ENCODE data around the gene MARCHF5.
A peak's percentile ranks its signal among the peaks of the same experiment; 100 is the strongest.

The MARCHF5 gene

DNA sequence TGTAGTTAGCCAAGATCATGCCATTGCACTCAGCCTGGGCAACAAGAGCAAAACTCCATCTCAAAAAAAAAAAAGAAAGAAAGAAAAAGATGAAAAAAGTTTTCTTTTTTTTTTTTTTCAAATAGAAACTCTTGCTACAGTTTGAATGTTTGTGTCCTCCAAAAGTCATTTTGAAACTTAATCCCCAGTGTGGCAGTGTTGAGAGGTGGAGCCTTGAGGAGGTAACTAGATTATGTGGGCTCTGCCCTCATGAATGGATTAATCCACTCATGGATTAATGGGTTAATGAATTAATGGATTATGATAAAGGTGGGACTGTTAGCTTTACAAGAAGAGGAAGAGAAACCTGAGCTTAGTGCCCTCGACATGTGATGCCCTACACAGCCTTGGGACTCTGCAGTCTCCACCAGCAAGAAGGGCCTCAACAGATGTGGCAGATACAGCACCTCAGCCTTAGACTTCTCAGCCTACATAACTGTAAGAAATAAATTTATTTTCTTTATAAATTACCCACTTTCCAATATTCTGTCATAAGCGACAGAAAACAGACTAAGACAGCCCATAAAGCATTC is 25.2 kb upstream of the MARCHF5 start:
- H3K4me3 ChIP-seq = no peak overlapping the region
- no peak for DNase-seq (ENCODE audit: low read depth, low spot score)
- TF ChIP-seq EZH2 (IDR thresholded peaks at IDR 0.05) = no peak
- TF ChIP-seq POLR2AphosphoS5 (IDR thresholded peaks at IDR 0.05; ENCODE audit: borderline replicate concordance, low read depth, low read length) = no peak
- no peak for TF ChIP-seq FOXP2 (optimal IDR thresholded peaks at IDR 0.05; ENCODE audit: control extremely low read depth, extremely low read length, insufficient read depth)
- no peak overlapping the region for H3K9ac ChIP-seq (ENCODE audit: insufficient read length)
- H3K27ac ChIP-seq = no peak overlapping the region
- H3K36me3 ChIP-seq (ENCODE audit: insufficient read depth, low read length) = no peaks in the 10 kb centered on the region
- no peaks in the 10 kb centered on the region for H3K9me3 ChIP-seq (ENCODE audit: low read depth, low read length)

DNA sequence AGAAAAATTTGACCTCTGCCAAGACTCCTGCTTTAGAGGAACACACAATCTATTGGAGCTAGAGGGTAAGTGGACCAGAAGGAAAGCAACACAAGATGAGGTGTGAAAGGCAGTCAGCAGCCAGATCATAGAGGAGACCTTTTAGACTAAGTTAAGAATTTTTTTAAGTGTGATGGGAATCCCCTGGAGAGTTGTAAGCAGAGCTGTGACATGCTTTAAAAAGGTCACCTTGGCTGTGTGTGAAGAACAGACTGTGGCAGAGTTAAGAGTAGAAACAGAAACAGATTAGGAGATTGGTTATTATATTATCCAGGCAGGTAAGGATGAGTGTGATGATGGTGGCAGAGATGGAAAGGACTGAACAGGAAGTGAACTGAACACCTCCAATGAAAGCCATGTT is 23.6 kb upstream of the MARCHF5 start:
- TF ChIP-seq POLR2AphosphoS5 (IDR thresholded peaks at IDR 0.05; ENCODE audit: borderline replicate concordance, low read depth, low read length) (no peak), FOXP2 (optimal IDR thresholded peaks at IDR 0.05; ENCODE audit: control extremely low read depth, extremely low read length, insufficient read depth) (no peak), EZH2 (IDR thresholded peaks at IDR 0.05) (no peak)
- H3K9me3 ChIP-seq (ENCODE audit: low read depth, low read length) = no peaks in the 10 kb centered on the region

DNA sequence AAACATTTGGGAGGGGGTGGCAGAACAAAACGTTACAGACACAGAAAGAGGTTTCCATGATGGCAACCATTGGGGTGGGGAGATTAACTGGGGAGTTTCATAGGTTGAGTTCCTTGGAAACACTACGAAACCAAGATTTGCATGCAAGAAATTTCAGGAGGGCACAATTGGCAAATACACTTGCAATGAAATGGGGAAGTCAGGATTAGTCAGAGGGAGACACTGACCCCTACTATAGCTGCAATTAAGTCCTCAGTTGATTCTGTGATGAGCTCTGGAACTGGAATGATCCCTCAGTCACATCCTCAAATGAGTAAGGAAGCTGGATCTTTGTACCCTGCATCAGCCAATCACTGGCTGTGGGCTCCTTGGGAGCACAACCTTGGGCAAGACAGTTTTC is 22.2 kb upstream of the MARCHF5 start:
- DNase-seq (ENCODE audit: low read depth, low spot score) = no peak
- no peak for TF ChIP-seq POLR2AphosphoS5 (IDR thresholded peaks at IDR 0.05; ENCODE audit: borderline replicate concordance, low read depth, low read length)
- no peak for TF ChIP-seq EZH2 (IDR thresholded peaks at IDR 0.05)
- no peak for TF ChIP-seq FOXP2 (optimal IDR thresholded peaks at IDR 0.05; ENCODE audit: control extremely low read depth, extremely low read length, insufficient read depth)
- Histone ChIP-seq H3K36me3 (ENCODE audit: insufficient read depth, low read length) (no peaks in the 10 kb centered on the region), H3K9ac (ENCODE audit: insufficient read length) (no peak overlapping the region), H3K27ac (no peak overlapping the region), H3K9me3 (ENCODE audit: low read depth, low read length) (no peaks in the 10 kb centered on the region), H3K4me3 (no peak overlapping the region)

More for the DNA sequence above, 23.6 kb upstream of the MARCHF5 start:
- Histone ChIP-seq H3K27ac (no peak overlapping the region), H3K9ac (ENCODE audit: insufficient read length) (no peak overlapping the region), H3K36me3 (ENCODE audit: insufficient read depth, low read length) (no peaks in the 10 kb centered on the region), H3K4me3 (no peak overlapping the region)
- no peak for DNase-seq (ENCODE audit: low read depth, low spot score)

DNA sequence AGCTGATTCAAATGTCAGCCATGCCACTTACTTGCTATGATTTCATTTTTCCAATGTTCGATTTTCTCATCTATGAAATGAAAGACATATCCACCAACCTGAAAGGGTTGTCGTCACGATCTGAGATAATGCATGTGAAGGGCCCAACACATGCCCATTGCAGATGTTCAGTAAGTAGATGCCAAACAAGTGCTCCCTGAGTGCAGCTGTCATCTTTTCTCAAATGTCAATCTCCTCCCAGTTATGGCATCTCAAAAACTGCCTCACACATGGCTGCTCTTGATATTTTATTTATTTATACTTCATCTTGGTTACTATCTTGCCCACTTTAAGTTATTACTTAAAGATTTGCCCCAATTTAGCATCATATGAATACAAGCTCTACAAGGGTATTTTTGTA is 16.9 kb upstream of the MARCHF5 start:
- H3K9me3 ChIP-seq (ENCODE audit: low read depth, low read length) = no peaks in the 10 kb centered on the region
- no peak overlapping the region for H3K9ac ChIP-seq (ENCODE audit: insufficient read length)
- no peak overlapping the region for H3K4me3 ChIP-seq
- DNase-seq (ENCODE audit: low read depth, low spot score) = no peak
- H3K27ac ChIP-seq = no peak overlapping the region
- TF ChIP-seq POLR2AphosphoS5 (IDR thresholded peaks at IDR 0.05; ENCODE audit: borderline replicate concordance, low read depth, low read length) (no peak), FOXP2 (optimal IDR thresholded peaks at IDR 0.05; ENCODE audit: control extremely low read depth, extremely low read length, insufficient read depth) (no peak), EZH2 (IDR thresholded peaks at IDR 0.05) (no peak)
- no peaks in the 10 kb centered on the region for H3K36me3 ChIP-seq (ENCODE audit: insufficient read depth, low read length)

DNA sequence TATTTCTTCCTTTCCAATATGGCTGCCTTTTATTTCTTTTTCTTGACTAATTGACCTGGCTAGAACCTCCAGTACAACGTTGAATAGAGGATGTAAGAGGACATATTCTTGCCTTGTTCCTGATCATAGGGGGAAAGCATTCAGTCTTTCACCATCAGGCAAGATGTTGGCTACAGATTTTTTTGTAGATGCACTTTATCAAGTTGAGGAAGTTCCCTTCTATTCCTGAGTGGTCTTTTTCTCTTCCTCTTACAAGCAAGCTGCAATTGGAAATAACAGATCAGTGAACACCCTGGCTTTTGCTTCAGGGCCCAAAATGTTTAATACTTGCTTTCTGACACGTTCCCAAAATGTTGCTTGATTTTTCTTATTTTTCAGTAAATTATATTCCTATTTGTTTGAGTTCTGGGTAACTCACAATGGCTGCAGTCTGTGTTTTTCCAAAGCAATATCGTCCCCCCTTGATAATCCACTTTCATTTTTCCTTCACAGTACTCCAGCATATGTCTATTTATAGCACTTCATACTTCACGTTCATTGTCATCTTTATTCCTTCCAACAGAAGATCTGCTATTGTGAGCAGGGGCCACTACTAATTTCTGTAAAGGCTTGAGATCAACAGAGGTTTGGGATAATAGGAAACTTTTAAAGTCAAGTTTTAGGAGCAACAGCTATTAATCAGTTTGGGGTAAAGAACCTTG is 11.8 kb upstream of the MARCHF5 start:
- Histone ChIP-seq H3K9ac (ENCODE audit: insufficient read length) (no peak overlapping the region), H3K36me3 (ENCODE audit: insufficient read depth, low read length) (no peaks in the 10 kb centered on the region), H3K9me3 (ENCODE audit: low read depth, low read length) (no peaks in the 10 kb centered on the region), H3K4me3 (no peak overlapping the region), H3K27ac (no peak overlapping the region)
- no peak for DNase-seq (ENCODE audit: low read depth, low spot score)
- TF ChIP-seq FOXP2 (optimal IDR thresholded peaks at IDR 0.05; ENCODE audit: control extremely low read depth, extremely low read length, insufficient read depth) (no peak), POLR2AphosphoS5 (IDR thresholded peaks at IDR 0.05; ENCODE audit: borderline replicate concordance, low read depth, low read length) (no peak), EZH2 (IDR thresholded peaks at IDR 0.05) (no peak)

DNA sequence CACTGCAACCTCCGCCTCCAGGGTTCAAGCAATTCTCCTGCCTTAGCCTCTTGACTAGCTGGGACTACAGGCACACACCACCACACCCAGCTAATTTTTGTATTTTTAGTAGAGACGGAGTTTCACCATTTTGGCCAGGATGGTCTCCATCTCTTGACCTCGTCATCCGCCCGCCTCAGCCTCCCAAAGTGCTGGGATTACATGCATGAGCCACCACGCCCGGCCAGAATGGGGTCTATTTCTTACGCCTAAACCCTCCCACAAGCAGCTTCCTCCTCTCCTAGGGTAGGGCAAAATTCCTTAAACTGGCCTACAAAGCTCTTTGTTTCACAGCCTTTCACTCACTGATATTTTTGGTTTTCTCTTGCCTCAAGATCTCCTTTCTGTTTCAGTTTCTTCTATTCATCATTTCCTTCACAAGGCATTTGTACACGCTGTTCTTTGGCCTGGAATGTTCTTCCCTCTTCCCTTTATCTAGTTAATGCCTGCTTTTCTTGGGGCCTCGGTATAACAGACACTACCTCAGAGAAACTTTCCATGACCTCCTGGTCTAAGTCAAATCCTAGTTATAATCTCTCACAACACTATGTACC is 6.8 kb upstream of the MARCHF5 start:
- H3K4me3 ChIP-seq = no peak overlapping the region
- no peaks in the 10 kb centered on the region for H3K36me3 ChIP-seq (ENCODE audit: insufficient read depth, low read length)
- H3K27ac ChIP-seq = no peak overlapping the region
- H3K9me3 ChIP-seq (ENCODE audit: low read depth, low read length) = no peaks in the 10 kb centered on the region
- H3K9ac ChIP-seq (ENCODE audit: insufficient read length) = no peak overlapping the region
- TF ChIP-seq FOXP2 (optimal IDR thresholded peaks at IDR 0.05; ENCODE audit: control extremely low read depth, extremely low read length, insufficient read depth) = no peak
- TF ChIP-seq POLR2AphosphoS5 (IDR thresholded peaks at IDR 0.05; ENCODE audit: borderline replicate concordance, low read depth, low read length) = no peak
- no peak for TF ChIP-seq EZH2 (IDR thresholded peaks at IDR 0.05)
- DNase-seq (ENCODE audit: low read depth, low spot score) = no peak

DNA sequence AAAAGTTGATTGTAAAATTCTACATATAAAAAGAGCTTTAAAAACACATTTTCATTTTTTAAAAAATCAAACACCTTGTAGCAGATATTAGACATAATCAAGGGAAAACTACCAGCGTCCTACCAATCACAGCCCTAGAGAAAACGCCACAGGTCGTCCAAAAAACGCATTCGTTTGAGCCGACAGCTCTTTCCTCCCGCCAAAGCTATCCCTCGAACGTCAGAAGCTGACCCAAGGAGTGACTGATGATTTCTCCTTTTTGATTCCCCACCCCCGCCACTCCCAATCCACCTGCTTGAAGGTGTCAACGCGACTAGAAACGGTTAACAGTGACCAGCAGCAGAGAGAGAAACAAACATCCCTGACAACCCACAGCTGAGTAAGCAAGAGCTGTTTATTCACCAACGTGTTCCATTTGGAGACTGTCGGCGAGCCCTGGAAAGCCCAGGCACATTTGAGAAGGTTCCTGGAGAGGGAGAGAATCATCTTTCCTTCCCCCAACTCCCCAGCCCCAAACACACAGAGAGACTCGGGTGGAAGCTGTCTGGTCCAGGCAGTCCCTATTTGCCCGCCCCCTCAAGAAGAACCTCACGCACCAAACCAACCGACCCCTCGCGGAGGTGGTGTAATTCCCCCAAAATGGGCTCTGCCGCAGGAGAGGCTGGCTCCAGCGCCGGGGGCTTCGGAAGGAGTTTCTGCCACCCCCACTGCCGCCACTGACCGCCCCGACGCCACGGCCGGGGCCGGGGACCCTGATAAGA is 711 bp upstream of the MARCHF5 start:
- Histone ChIP-seq H3K9ac (ENCODE audit: insufficient read length) (peak overlapping the region; percentile 26), H3K27ac (no peak overlapping the region), H3K9me3 (ENCODE audit: low read depth, low read length) (no peaks in the 10 kb centered on the region), H3K36me3 (ENCODE audit: insufficient read depth, low read length) (peaks cover 4% of the 10 kb centered on the region; the same call in 1 of the 2 replicates), H3K4me3 (peak overlapping the region; percentile 87)
- TF ChIP-seq EZH2 (IDR thresholded peaks at IDR 0.05) (no peak), FOXP2 (optimal IDR thresholded peaks at IDR 0.05; ENCODE audit: control extremely low read depth, extremely low read length, insufficient read depth) (no peak), POLR2AphosphoS5 (IDR thresholded peaks at IDR 0.05; ENCODE audit: borderline replicate concordance, low read depth, low read length) (no peak)
- no peak for DNase-seq (ENCODE audit: low read depth, low spot score)

DNA sequence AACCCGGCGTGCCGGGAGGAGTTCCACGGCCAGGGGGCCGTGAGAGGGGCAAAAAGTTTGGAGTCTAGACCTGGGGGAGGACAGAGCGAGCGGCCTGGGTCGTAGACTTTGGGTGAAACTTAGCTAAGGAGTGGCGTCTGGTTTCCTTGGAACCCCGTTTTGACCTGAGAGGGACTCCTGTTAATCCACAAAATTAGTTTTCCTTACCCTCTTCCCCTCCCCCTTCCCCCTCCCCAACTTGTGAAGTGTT is 574 bp downstream of the MARCHF5 start:
- H3K4me3 ChIP-seq = peak overlapping the region; percentile 87
- no peak for DNase-seq (ENCODE audit: low read depth, low spot score)
- H3K27ac ChIP-seq = no peak overlapping the region
- no peak for TF ChIP-seq FOXP2 (optimal IDR thresholded peaks at IDR 0.05; ENCODE audit: control extremely low read depth, extremely low read length, insufficient read depth)
- TF ChIP-seq EZH2 (IDR thresholded peaks at IDR 0.05) = no peak
- no peak for TF ChIP-seq POLR2AphosphoS5 (IDR thresholded peaks at IDR 0.05; ENCODE audit: borderline replicate concordance, low read depth, low read length)
- H3K9me3 ChIP-seq (ENCODE audit: low read depth, low read length) = no peaks in the 10 kb centered on the region
- H3K36me3 ChIP-seq (ENCODE audit: insufficient read depth, low read length) = peaks cover 4% of the 10 kb centered on the region; the same call in 1 of the 2 replicates
- H3K9ac ChIP-seq (ENCODE audit: insufficient read length) = peak overlapping the region; percentile 85
